MM.1S (cell line): ENCODE measurements around the gene AICDA.
"Not testable (repeated sequence)": the region's sequence is repeated elsewhere in the genome, so short reads cannot be mapped to it uniquely, and the experiment has no call there.

Experiments
- DNase-seq: peaks from one replicate; pipeline ENCODE4 v3.0.0-alpha.2; 2015
- H2AFZ ChIP-seq: fragments of 300-600 bp; sonication (generic); 2 replicates; pipeline ENCODE4 v1.6.0; 2016; ENCODE audit warnings: antibody characterized with exemption, low read length
- H3F3A ChIP-seq: fragments of 300-600 bp; sonication (generic); 2 replicates; pipeline ENCODE4 v1.6.1; 2016; ENCODE audit warnings: mild to moderate bottlenecking, antibody characterized with exemption, low read length, moderate library complexity, mixed read lengths; ENCODE audit not compliant: insufficient read depth
- H3K27ac ChIP-seq: fragments of 300-600 bp; sonication (generic); 2 replicates; pipeline ENCODE4 v1.5.1; 2016; ENCODE audit warnings: mild to moderate bottlenecking, low read length
- H3K27me3 ChIP-seq: fragments of 300-600 bp; sonication (generic); replicated peaks from 2 replicates; pipeline ENCODE4 v1.6.0; 2016; ENCODE audit warnings: low read length; ENCODE audit not compliant: insufficient read depth
- H3K36me3 ChIP-seq: fragments of 300-600 bp; sonication (generic); replicated peaks from 2 replicates; pipeline ENCODE4 v1.6.1; 2016; ENCODE audit warnings: mild to moderate bottlenecking, low read length, mixed read lengths; ENCODE audit not compliant: insufficient read depth
- H3K4me1 ChIP-seq: fragments of 300-600 bp; sonication (generic); 2 replicates; pipeline ENCODE4 v1.6.1; 2016; ENCODE audit warnings: low read length, mixed read lengths
- H3K4me2 ChIP-seq: fragments of 300-600 bp; sonication (generic); 2 replicates; pipeline ENCODE4 v1.6.0; 2016; ENCODE audit warnings: low read depth, low read length
- H3K4me3 ChIP-seq: fragments of 300-600 bp; sonication (generic); 2 replicates; pipeline ENCODE4 v1.5.1; 2016; ENCODE audit warnings: low read length, mixed read lengths
- H3K79me2 ChIP-seq: fragments of 300-600 bp; sonication (generic); 2 replicates; pipeline ENCODE4 v1.6.1; 2016; ENCODE audit warnings: mixed run types, low read length, mixed read lengths
- H3K9ac ChIP-seq: fragments of 300-600 bp; sonication (generic); 2 replicates; pipeline ENCODE4 v1.6.1; 2016; ENCODE audit warnings: low read length, mixed read lengths
- H3K9me2 ChIP-seq: fragments of 300-600 bp; sonication (generic); replicated peaks from 2 replicates; pipeline ENCODE4 v1.6.1; 2016; ENCODE audit warnings: mild to moderate bottlenecking, low read length, mixed read lengths; ENCODE audit not compliant: insufficient read depth
- H3K9me3 ChIP-seq: fragments of 300-600 bp; sonication (generic); replicated peaks from 2 replicates; pipeline ENCODE4 v1.6.1; 2016; ENCODE audit warnings: mild to moderate bottlenecking, low read length, mixed read lengths; ENCODE audit not compliant: insufficient read depth
- H4K20me1 ChIP-seq: fragments of 300-600 bp; sonication (generic); 2 replicates; pipeline ENCODE4 v1.6.1; 2016; ENCODE audit warnings: mild to moderate bottlenecking, low read length, moderate library complexity, mixed read lengths; ENCODE audit not compliant: insufficient read depth
- EZH2 ChIP-seq: fragments of 300-600 bp; sonication (generic); optimal IDR thresholded peaks from 2 replicates; pipeline ENCODE3; 2017; ENCODE audit warnings: low read depth, mild to moderate bottlenecking, antibody characterized with exemption, low read length, mixed read lengths
- EZH2phosphoT487 ChIP-seq: fragments of 300-600 bp; sonication (generic); IDR thresholded peaks from 2 replicates; pipeline ENCODE4 v1.6.1; 2018; ENCODE audit warnings: antibody characterized with exemption, low read length
- TF ChIP-seq, protein P1 (sequence below): fragments of 300-600 bp; sonication (generic); IDR thresholded peaks from 2 replicates; pipeline ENCODE4 v1.5.1; 2016; ENCODE audit warnings: antibody characterized with exemption, low read length, mixed read lengths

The AICDA gene

DNA sequence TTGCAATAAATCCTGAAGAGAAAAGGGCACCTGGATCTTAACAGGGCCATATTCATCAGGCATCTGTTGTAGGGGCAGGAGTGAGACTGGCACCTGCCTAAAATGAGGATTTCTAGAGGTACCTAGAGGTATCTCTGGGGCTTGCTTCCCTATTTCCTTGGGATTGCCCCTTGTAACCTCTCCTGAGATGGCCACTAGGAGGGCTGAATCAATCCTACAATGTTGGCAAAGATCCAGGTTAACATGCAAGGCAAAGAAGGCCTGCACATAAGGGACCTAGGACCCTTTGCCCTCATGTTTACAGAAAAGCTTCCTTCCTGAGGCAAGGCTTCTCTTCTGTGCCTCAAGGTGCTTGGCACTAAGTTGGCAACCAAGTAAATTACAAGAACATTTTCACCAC lies 46.1 kb downstream of the AICDA start:
- Histone ChIP-seq H3K36me3 (no peaks in the 10 kb centered on the region), H3K4me3 (no peak overlapping the region), H2AFZ (no peak overlapping the region), H3K9ac (no peak overlapping the region), H3K4me2 (no peak overlapping the region), H3F3A (no peaks in the 10 kb centered on the region), H3K9me3 (no peaks in the 10 kb centered on the region), H3K4me1 (no peaks in the 10 kb centered on the region), H4K20me1 (no peaks in the 10 kb centered on the region), H3K27me3 (no peaks in the 10 kb centered on the region), H3K79me2 (no peaks in the 10 kb centered on the region), H3K9me2 (no peaks in the 10 kb centered on the region), H3K27ac (no peak overlapping the region)
- no peak for DNase-seq
- no peak for TF ChIP-seq EZH2
- TF ChIP-seq EZH2phosphoT487, result no peak
- TF ChIP-seq, protein P1, sequence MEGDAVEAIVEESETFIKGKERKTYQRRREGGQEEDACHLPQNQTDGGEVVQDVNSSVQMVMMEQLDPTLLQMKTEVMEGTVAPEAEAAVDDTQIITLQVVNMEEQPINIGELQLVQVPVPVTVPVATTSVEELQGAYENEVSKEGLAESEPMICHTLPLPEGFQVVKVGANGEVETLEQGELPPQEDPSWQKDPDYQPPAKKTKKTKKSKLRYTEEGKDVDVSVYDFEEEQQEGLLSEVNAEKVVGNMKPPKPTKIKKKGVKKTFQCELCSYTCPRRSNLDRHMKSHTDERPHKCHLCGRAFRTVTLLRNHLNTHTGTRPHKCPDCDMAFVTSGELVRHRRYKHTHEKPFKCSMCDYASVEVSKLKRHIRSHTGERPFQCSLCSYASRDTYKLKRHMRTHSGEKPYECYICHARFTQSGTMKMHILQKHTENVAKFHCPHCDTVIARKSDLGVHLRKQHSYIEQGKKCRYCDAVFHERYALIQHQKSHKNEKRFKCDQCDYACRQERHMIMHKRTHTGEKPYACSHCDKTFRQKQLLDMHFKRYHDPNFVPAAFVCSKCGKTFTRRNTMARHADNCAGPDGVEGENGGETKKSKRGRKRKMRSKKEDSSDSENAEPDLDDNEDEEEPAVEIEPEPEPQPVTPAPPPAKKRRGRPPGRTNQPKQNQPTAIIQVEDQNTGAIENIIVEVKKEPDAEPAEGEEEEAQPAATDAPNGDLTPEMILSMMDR, result no peak

DNA sequence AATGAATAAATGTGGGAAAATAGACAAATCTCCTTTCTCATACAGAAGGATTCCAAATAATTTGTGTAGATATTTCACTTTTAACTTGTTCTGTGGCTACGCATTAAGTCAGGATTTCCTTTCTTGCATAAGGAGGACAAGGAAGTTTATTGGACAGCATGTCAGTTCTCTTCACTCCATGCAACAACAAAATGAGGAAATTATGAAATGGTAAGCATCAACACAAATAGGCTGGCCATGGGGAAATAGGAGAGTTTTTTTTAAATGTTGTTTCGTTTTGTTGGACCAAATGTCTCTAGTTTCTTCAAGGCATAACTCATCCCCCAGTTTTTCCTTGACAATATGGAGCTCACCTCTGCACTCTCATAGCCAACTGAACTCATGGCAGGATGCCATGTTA lies 46.6 kb downstream of the AICDA start:
- not testable (repeated sequence) for H3K9ac ChIP-seq, H3K9me3 ChIP-seq, H3K27me3 ChIP-seq, H3F3A ChIP-seq, H3K79me2 ChIP-seq, H2AFZ ChIP-seq, H3K9me2 ChIP-seq, H3K4me1 ChIP-seq, DNase-seq, H3K4me2 ChIP-seq, H4K20me1 ChIP-seq, H3K36me3 ChIP-seq, H3K27ac ChIP-seq, H3K4me3 ChIP-seq

DNA sequence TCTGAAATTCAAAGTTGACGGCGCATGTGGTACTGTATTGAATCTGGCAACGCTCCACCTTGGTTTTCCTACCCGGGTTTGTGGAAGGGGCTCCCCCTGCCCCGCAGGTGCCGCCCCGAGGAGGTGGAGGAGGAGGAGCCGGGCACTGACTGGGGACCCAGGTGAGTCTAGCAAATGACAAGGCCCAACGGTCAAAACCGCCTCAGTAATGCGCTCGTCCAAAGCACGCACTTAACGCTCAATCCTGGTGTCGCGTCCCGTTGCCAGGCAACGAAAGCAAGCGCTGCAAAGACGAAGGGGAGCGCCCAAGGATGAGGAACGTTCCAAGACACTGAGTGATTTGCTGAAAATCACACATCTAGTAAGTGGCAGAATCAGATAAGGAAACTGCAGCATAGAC lies 48.0 kb downstream of the AICDA start:
- H3K27me3 ChIP-seq, result no peaks in the 10 kb centered on the region
- H4K20me1 ChIP-seq, result no peaks in the 10 kb centered on the region
- H2AFZ ChIP-seq, result no peak overlapping the region
- H3K9me2 ChIP-seq, result no peaks in the 10 kb centered on the region
- H3K4me1 ChIP-seq, result no peaks in the 10 kb centered on the region
- no peak overlapping the region for H3K4me2 ChIP-seq
- H3K27ac ChIP-seq, result no peak overlapping the region
- DNase-seq, result no peak
- H3K9ac ChIP-seq, result no peak overlapping the region
- no peaks in the 10 kb centered on the region for H3F3A ChIP-seq
- H3K4me3 ChIP-seq, result no peak overlapping the region
- no peaks in the 10 kb centered on the region for H3K79me2 ChIP-seq
- H3K9me3 ChIP-seq, result no peaks in the 10 kb centered on the region
- no peaks in the 10 kb centered on the region for H3K36me3 ChIP-seq
- TF ChIP-seq EZH2 (no peak), EZH2phosphoT487 (no peak)
- TF ChIP-seq, protein P1, result no peak

DNA sequence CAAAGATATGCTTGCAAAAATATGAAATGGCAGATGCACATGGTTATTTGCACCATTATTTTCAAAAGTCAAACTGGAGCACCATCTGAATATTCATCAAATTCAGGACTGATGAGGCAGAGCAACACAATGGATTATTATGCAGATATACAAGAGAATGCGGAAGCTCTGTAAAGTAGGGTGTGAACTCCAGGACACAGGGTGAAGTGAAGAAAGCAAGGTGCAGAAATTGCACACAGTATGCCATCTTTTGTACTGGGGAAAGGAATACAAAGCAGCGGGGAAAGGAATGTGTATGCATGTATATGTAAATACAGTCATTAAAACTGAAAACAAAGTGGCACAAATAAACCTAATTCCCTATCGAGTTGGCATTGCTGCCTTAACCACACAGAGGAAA lies 49.3 kb downstream of the AICDA start:
- Histone ChIP-seq H3K9ac (no peak overlapping the region), H3K36me3 (no peaks in the 10 kb centered on the region), H3F3A (no peaks in the 10 kb centered on the region), H3K9me3 (no peaks in the 10 kb centered on the region), H3K4me1 (no peaks in the 10 kb centered on the region), H3K79me2 (no peaks in the 10 kb centered on the region), H3K4me3 (no peak overlapping the region), H3K4me2 (no peak overlapping the region), H3K27me3 (no peaks in the 10 kb centered on the region), H2AFZ (no peak overlapping the region), H3K9me2 (no peaks in the 10 kb centered on the region), H4K20me1 (no peaks in the 10 kb centered on the region), H3K27ac (no peak overlapping the region)
- TF ChIP-seq EZH2 (no peak), EZH2phosphoT487 (no peak)
- TF ChIP-seq, protein P1, result no peak
- no peak for DNase-seq
